Glomerular visceral epithelial cell (primary cell): ENCODE results near the gene BPI.
"Not testable (repeated sequence)": the region's sequence is repeated elsewhere in the genome, so short reads cannot be mapped to it uniquely, and the experiment has no call there.

Source experiments
- DNase-seq: peaks from one replicate; pipeline ENCODE4 v3.0.0-alpha.2; 2016; ENCODE audit errors: extremely low spot score

Gene BPI

GRCh38 chr20:38363004-38363747 is 59.2 kb downstream of the BPI start:
- DNase-seq = no peak

- DNase-seq = no peak
These were observed 65.4 kb downstream of the BPI start for GRCh38 chr20:38369389-38369788.

GRCh38 chr20:38372806-38373205 is 68.8 kb downstream of the BPI start:
- DNase-seq = no peak

- DNase-seq = no peak
These were observed 69.4 kb downstream of the BPI start for GRCh38 chr20:38373231-38373867.

- no peak for DNase-seq
These were observed 69.9 kb downstream of the BPI start for GRCh38 chr20:38373898-38374297.

GRCh38 chr20:38377039-38377685 is 73.2 kb downstream of the BPI start:
- DNase-seq = no peak

- not testable (repeated sequence) for DNase-seq
These were observed 73.9 kb downstream of the BPI start for GRCh38 chr20:38377838-38378237.

GRCh38 chr20:38383147-38383546 is 79.2 kb downstream of the BPI start:
- DNase-seq = no peak

GRCh38 chr20:38386004-38386403 is 82.0 kb downstream of the BPI start:
- no peak for DNase-seq

GRCh38 chr20:38386851-38387250 is 82.9 kb downstream of the BPI start:
- no peak for DNase-seq
